Activated naive CD4-positive, alpha-beta T cell treated with anti-CD3 and anti-CD28 coated beads for 36 hours (primary cell): ENCODE data around the gene DDIT4. TPM values are rescaled to one million over a fixed set of nuclear protein-coding genes. Genes with fewer than 3 reads are reported as not detected.

Experiments used
- CTCF ChIA-PET: fragments of 350-600 bp; sonication (Branson Sonifier 250); formaldehyde crosslinking; loops from one replicate; lab custom pipeline; 2021; ENCODE audit warnings: antibody characterized with exemption; lab: Charles Lee
- DNase-seq: peaks from one replicate; pipeline ENCODE4 v3.0.0-alpha.2; 2020
- H3K27ac Mint-ChIP-seq: one replicate; pipeline ENCODE4 v1.8.0; 2021; ENCODE audit warnings: mild to moderate bottlenecking, mixed read lengths
- H3K27me3 Mint-ChIP-seq: one replicate; pipeline ENCODE4 v1.8.0; 2021; ENCODE audit warnings: low read depth, mixed read lengths
- H3K36me3 Mint-ChIP-seq: one replicate; pipeline ENCODE4 v1.8.0; 2021; ENCODE audit warnings: low read depth, mixed read lengths
- H3K4me1 Mint-ChIP-seq: one replicate; pipeline ENCODE4 v1.8.0; 2021; ENCODE audit warnings: low read depth, mixed read lengths
- H3K4me3 Mint-ChIP-seq: one replicate; pipeline ENCODE4 v1.8.0; 2021; ENCODE audit warnings: mild to moderate bottlenecking, moderate library complexity, mixed read lengths
- H3K9me3 Mint-ChIP-seq: one replicate; pipeline ENCODE4 v1.8.0; 2021; ENCODE audit warnings: mixed read lengths
- intact Hi-C: fragments of 100-400 bp; cut with micrococcal nuclease; formaldehyde crosslinking; loops from one replicate; pipeline ENCODE4 v1.15.1; 2023
- total RNA-seq, 2 experiments: library from RNA; stranded (reverse); gene quantifications; one replicate each; pipeline ENCODE4 v1.2.3, GENCODE V29; 2021

Gene DDIT4
- total RNA-seq, 2 experiments from 2014 or later: 684 to 689 TPM

- intact Hi-C loops: no loop called here
- peak overlapping the region; percentile 49 for H3K4me3 Mint-ChIP-seq
- peaks cover 65% of the 10 kb centered on the region for H3K4me1 Mint-ChIP-seq
- peaks cover 9% of the 10 kb centered on the region for H3K36me3 Mint-ChIP-seq
- no peaks in the 10 kb centered on the region for H3K9me3 Mint-ChIP-seq
- CTCF ChIA-PET: interaction anchor here (1.2 to 1.6 kb wide), 4 partner anchors 9 to 42 kb away, joined by 3 to 6 read pairs (median 5); no protein-coding TSS in a partner anchor
- peak; percentile 84 for DNase-seq
- peak overlapping the region; percentile 91 for H3K27ac Mint-ChIP-seq
- H3K27me3 Mint-ChIP-seq: no peaks in the 10 kb centered on the region
These were observed 43.2 kb downstream of the DDIT4 start for GRCh38 chr10:72316748-72317435.

GRCh38 chr10:72318418-72319262, 44.9 kb downstream of the DDIT4 start:
- peaks cover 10% of the 10 kb centered on the region for H3K36me3 Mint-ChIP-seq
- CTCF ChIA-PET: interaction anchor here (0.6 to 2.0 kb wide), 8 partner anchors 9 to 58 kb away, joined by 3 to 8 read pairs (median 4); no protein-coding TSS in a partner anchor
- peaks cover 76% of the 10 kb centered on the region for H3K4me1 Mint-ChIP-seq
- H3K27me3 Mint-ChIP-seq: no peaks in the 10 kb centered on the region
- DNase-seq: peak; percentile 38
- intact Hi-C loops: no loop called here
- H3K9me3 Mint-ChIP-seq: no peaks in the 10 kb centered on the region
- peak overlapping the region; percentile 99 for H3K27ac Mint-ChIP-seq
- peak overlapping the region; percentile 80 for H3K4me3 Mint-ChIP-seq

GRCh38 chr10:72319416-72320254, 45.9 kb downstream of the DDIT4 start:
- Mint-ChIP-seq H3K4me3 (peak overlapping the region; percentile 86), H3K4me1 (peaks cover 79% of the 10 kb centered on the region), H3K36me3 (peaks cover 10% of the 10 kb centered on the region), H3K27ac (peak overlapping the region; percentile 99), H3K9me3 (no peaks in the 10 kb centered on the region), H3K27me3 (no peaks in the 10 kb centered on the region)
- DNase-seq: peak; percentile 94
- CTCF ChIA-PET: interaction anchor here (0.7 to 2.6 kb wide), 10 partner anchors 8 to 59 kb away, joined by 3 to 9 read pairs (median 5); no protein-coding TSS in a partner anchor
- intact Hi-C loops: loop anchor here (1.0 to 2.0 kb wide), 7 partner anchors 13 to 593 kb away; partner anchors contain the start of gene DDIT4

- H3K9me3 Mint-ChIP-seq: no peaks in the 10 kb centered on the region
- DNase-seq: peak; percentile 96
- intact Hi-C loops: loop anchor here (1.0 to 2.0 kb wide), 7 partner anchors 12 to 594 kb away; partner anchors contain the start of gene DDIT4
- H3K4me3 Mint-ChIP-seq: peak overlapping the region; percentile 86
- H3K4me1 Mint-ChIP-seq: peaks cover 73% of the 10 kb centered on the region
- H3K27ac Mint-ChIP-seq: peak overlapping the region; percentile 99
- CTCF ChIA-PET: interaction anchor here (1.0 to 2.8 kb wide), 12 partner anchors 8 to 212 kb away, joined by 3 to 13 read pairs (median 5); no protein-coding TSS in a partner anchor
- no peaks in the 10 kb centered on the region for H3K27me3 Mint-ChIP-seq
- peaks cover 10% of the 10 kb centered on the region for H3K36me3 Mint-ChIP-seq
These were observed 47.0 kb downstream of the DDIT4 start for GRCh38 chr10:72320676-72321247.

DNA sequence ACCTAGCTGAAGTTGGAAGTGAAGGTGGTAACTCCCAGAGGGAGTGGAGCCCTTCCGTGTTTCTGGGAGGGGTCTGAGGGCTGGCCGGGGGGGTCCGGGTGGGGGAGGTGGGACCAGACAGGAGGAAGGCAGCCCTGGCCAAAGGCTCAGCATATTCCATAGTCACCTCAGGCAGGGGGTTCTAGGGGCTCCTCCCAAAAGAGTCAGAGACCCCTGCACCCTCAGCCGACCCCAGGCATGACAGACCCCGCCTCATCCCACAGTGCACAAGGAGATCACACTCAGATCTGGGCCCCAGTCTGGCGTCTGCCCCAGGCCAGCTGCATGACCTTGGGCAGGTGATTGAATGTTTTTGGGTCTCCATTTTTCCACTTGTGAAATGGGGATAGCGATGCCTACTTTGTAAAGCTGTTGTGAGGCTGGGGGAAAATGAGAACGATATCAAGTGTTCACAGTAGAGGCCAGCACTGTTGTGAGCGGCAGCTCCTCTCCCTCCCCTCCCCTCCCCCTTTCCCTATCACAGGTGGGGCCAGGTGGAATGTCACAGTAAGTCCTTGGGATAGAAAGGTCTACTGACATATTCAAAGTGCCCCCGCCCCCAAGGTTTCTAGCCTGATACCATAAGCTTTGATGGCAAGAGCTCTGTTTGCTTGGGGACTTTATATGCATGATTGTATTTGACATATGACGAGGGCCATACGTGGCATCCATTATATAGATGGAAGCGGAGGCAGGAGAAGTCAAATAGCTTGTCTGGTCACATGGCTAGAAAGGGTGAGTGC, 47.7 kb downstream of the DDIT4 start:
- no peaks in the 10 kb centered on the region for H3K27me3 Mint-ChIP-seq
- peaks cover 8% of the 10 kb centered on the region for H3K36me3 Mint-ChIP-seq
- peaks cover 70% of the 10 kb centered on the region for H3K4me1 Mint-ChIP-seq
- peak overlapping the region; percentile 99 for H3K27ac Mint-ChIP-seq
- DNase-seq: peak; percentile 48
- no peaks in the 10 kb centered on the region for H3K9me3 Mint-ChIP-seq
- H3K4me3 Mint-ChIP-seq: peak overlapping the region; percentile 86
- intact Hi-C loops: loop anchor here (2.0 kb wide), 1 partner anchor 595 kb away; no protein-coding TSS in a partner anchor
- CTCF ChIA-PET: interaction anchor here (0.6 to 2.8 kb wide), 17 partner anchors 8 to 213 kb away, joined by 3 to 13 read pairs (median 4); no protein-coding TSS in a partner anchor

DNA sequence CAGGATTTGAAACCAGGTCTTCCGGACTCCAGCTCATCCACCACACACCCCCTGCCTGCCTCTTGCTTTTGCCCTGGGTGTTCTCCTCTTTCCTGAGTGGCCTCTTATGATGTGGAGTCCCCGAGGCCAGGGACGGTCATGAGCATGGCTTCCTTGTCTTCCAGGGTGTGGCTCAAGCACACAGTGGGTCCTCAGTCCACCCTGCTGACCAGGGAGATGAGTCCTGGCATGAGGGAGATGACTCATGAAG, 48.2 kb downstream of the DDIT4 start:
- peaks cover 4% of the 10 kb centered on the region for H3K27me3 Mint-ChIP-seq
- peaks cover 14% of the 10 kb centered on the region for H3K36me3 Mint-ChIP-seq
- intact Hi-C loops: no loop called here
- peak overlapping the region; percentile 86 for H3K4me3 Mint-ChIP-seq
- peak overlapping the region; percentile 99 for H3K27ac Mint-ChIP-seq
- CTCF ChIA-PET: interaction anchor here (0.6 to 2.8 kb wide), 10 partner anchors 10 to 68 kb away, joined by 3 to 13 read pairs (median 4); no protein-coding TSS in a partner anchor
- DNase-seq: no peak
- H3K4me1 Mint-ChIP-seq: peaks cover 71% of the 10 kb centered on the region
- H3K9me3 Mint-ChIP-seq: no peaks in the 10 kb centered on the region

- H3K36me3 Mint-ChIP-seq: peaks cover 16% of the 10 kb centered on the region
- peaks cover 67% of the 10 kb centered on the region for H3K4me1 Mint-ChIP-seq
- H3K9me3 Mint-ChIP-seq: no peaks in the 10 kb centered on the region
- CTCF ChIA-PET: interaction anchor here (0.6 to 2.8 kb wide), 8 partner anchors 9 to 29 kb away, joined by 3 to 13 read pairs (median 4); no protein-coding TSS in a partner anchor
- H3K4me3 Mint-ChIP-seq: peak overlapping the region; percentile 86
- peaks cover 5% of the 10 kb centered on the region for H3K27me3 Mint-ChIP-seq
- peak overlapping the region; percentile 99 for H3K27ac Mint-ChIP-seq
- intact Hi-C loops: no loop called here
- DNase-seq: peak; percentile 92
These were observed 48.7 kb downstream of the DDIT4 start for GRCh38 chr10:72322280-72323058.

- CTCF ChIA-PET: interaction anchor here (2.0 kb wide), 1 partner anchor 9 kb away, joined by 7 read pairs; no protein-coding TSS in a partner anchor
- H3K27ac Mint-ChIP-seq: peak overlapping the region; percentile 99
- peaks cover 22% of the 10 kb centered on the region for H3K36me3 Mint-ChIP-seq
- no peaks in the 10 kb centered on the region for H3K9me3 Mint-ChIP-seq
- peaks cover 5% of the 10 kb centered on the region for H3K27me3 Mint-ChIP-seq
- intact Hi-C loops: no loop called here
- DNase-seq: no peak
- H3K4me1 Mint-ChIP-seq: peaks cover 68% of the 10 kb centered on the region
- peak overlapping the region; percentile 45 for H3K4me3 Mint-ChIP-seq
These were observed 49.5 kb downstream of the DDIT4 start for GRCh38 chr10:72323108-72323749.

GRCh38 chr10:72323771-72324191, 50.1 kb downstream of the DDIT4 start:
- CTCF ChIA-PET: interaction anchor here (2.0 kb wide), 1 partner anchor 8 kb away, joined by 7 read pairs; no protein-coding TSS in a partner anchor
- peaks cover 67% of the 10 kb centered on the region for H3K4me1 Mint-ChIP-seq
- peaks cover 5% of the 10 kb centered on the region for H3K27me3 Mint-ChIP-seq
- intact Hi-C loops: no loop called here
- no peak overlapping the region for H3K4me3 Mint-ChIP-seq
- H3K27ac Mint-ChIP-seq: peak overlapping the region; percentile 99
- no peaks in the 10 kb centered on the region for H3K9me3 Mint-ChIP-seq
- peaks cover 25% of the 10 kb centered on the region for H3K36me3 Mint-ChIP-seq
- no peak for DNase-seq
